ENCODE measurements around the gene SRGAP3. TPM values are rescaled to one million over a fixed set of nuclear protein-coding genes. Genes with fewer than 3 reads are reported as not detected.

Gene SRGAP3
- total and polyA plus RNA-seq, 2 donors (not counting 1 experiment from before 2014, with no cell fraction given): 1.4 to 1.5 TPM

DNA sequence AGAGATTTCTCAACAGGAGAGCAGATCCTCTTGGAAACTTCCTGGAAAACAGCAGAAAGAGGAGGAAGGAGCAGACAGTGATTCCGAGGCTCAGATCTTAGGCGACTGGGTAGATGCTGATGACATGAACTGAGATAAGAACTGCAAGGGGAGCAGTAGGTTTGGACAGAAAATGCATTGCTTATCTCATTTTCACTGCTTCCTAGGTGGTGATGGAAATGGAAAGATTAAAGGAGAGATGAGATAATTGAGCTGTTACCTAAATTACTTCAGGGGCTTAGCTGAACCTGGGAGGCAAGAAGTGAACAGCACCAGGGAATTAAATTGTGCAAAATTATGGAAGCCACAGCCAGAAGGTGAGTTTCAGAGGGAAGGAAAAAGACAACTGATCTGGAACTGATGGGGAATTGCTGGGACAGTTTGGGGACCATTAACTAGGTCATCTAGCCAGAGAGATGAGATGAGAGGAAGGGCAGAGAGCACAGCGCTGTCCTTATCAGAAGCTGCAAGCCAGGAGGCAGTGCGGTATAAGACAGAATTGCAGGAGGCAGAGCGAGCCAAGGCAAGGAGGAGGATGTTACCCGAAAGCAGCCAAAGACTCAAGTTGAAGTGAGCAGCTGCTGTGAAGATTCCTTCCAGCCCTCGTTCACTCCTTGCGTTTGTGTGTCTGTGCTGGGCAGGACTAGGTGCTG lies 140.4 kb downstream of the SRGAP3 start:
- 90% methylated on average over 8 of the region's 8 CpGs for WGBS (ENCODE audit: insufficient coverage)
- Histone ChIP-seq H3K9me3 (ENCODE audit: control extremely low read depth in 1 of 3, control insufficient read depth in 2 of 3, insufficient read depth in 1 of 3, low read length in 2 of 3) (peaks cover 0 to 6% (median 0%) of the 10 kb centered on the region in 3 donors), H3K79me2 (ENCODE audit: control insufficient read depth, insufficient read depth, low read length) (no peaks in the 10 kb centered on the region), H3K9ac (ENCODE audit: low read length) (no peak overlapping the region), H4K20me1 (ENCODE audit: control insufficient read depth, insufficient read depth, low read length, poor library complexity, severe bottlenecking) (no peaks in the 10 kb centered on the region), H3K27ac (ENCODE audit: low read length in 2 of 2) (no peak overlapping the region), H3K4me1 (ENCODE audit: control insufficient read depth in 2 of 2, insufficient read depth in 2 of 2, low read length in 2 of 2) (no peaks in the 10 kb centered on the region), H2AFZ (ENCODE audit: insufficient read depth, low read depth, low read length, poor library complexity, severe bottlenecking) (no peak overlapping the region), H3K4me2 (replicated peaks; ENCODE audit: low read depth, low read length, poor library complexity, severe bottlenecking) (no peak overlapping the region), H3K4me3 (ENCODE audit: control extremely low read depth in 1 of 5, extremely low read depth in 1 of 5, insufficient read depth in 1 of 5, low read depth in 2 of 5, low read length in 4 of 5) (no peak overlapping the region), H3K27me3 (replicated peaks in 1 of 4; ENCODE audit: control extremely low read depth in 1 of 4, control insufficient read depth in 3 of 4, insufficient read depth in 4 of 4, low read length in 3 of 4) (peaks cover 0 to 2% (median 0%) of the 10 kb centered on the region in 4 experiments), H3K36me3 (replicated peaks in 1 of 2; ENCODE audit: control extremely low read depth in 1 of 2, control insufficient read depth in 1 of 2, extremely low read depth in 1 of 2, insufficient read depth in 2 of 2, low read length in 1 of 2) (no peaks in the 10 kb centered on the region)
- H3K27me3 Mint-ChIP-seq: no peaks in the 10 kb centered on the region
- ATAC-seq (ENCODE audit: low read depth): no peak
- no peak overlapping the region for H3K27ac Mint-ChIP-seq
- ChIA-PET CTCF (no interaction called here), POLR2A (no interaction called here)
- H3K9me3 Mint-ChIP-seq (ENCODE audit: insufficient read depth): no peaks in the 10 kb centered on the region
- H3K4me3 Mint-ChIP-seq: no peak overlapping the region
- intact Hi-C loops (cut with micrococcal nuclease): no loop called here
- no peaks in the 10 kb centered on the region for H3K4me1 Mint-ChIP-seq
- TF ChIP-seq, protein P1, sequence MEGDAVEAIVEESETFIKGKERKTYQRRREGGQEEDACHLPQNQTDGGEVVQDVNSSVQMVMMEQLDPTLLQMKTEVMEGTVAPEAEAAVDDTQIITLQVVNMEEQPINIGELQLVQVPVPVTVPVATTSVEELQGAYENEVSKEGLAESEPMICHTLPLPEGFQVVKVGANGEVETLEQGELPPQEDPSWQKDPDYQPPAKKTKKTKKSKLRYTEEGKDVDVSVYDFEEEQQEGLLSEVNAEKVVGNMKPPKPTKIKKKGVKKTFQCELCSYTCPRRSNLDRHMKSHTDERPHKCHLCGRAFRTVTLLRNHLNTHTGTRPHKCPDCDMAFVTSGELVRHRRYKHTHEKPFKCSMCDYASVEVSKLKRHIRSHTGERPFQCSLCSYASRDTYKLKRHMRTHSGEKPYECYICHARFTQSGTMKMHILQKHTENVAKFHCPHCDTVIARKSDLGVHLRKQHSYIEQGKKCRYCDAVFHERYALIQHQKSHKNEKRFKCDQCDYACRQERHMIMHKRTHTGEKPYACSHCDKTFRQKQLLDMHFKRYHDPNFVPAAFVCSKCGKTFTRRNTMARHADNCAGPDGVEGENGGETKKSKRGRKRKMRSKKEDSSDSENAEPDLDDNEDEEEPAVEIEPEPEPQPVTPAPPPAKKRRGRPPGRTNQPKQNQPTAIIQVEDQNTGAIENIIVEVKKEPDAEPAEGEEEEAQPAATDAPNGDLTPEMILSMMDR (IDR thresholded peaks at IDR 0.05): no peak
- no peak for TF ChIP-seq EZH2 (IDR thresholded peaks at IDR 0.05; ENCODE audit: borderline replicate concordance, insufficient read depth, low read depth, low read length, poor library complexity, severe bottlenecking)
- DNase-seq: no peak

DNA sequence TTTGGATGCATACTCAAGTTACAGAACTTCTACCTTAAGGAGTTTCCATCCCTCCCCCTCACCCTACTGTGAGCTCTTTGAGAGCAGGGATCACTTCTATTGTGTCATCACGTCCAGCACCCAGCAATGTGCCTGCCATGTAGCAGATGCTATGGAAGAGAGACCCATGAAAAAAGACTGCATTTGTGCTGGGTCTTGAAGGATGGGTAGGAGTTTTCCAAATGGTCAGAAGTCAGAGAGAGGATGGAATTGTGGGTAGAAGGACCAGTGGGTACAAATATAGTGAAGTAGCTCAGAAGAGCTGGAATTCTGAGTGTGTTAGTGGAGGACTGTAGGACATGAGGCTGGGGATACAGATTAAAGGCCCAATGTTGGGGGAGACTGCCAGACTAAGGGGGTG lies 141.7 kb downstream of the SRGAP3 start:
- Mint-ChIP-seq H3K27ac (no peak overlapping the region), H3K27me3 (no peaks in the 10 kb centered on the region), H3K4me3 (no peak overlapping the region), H3K4me1 (no peaks in the 10 kb centered on the region), H3K9me3 (ENCODE audit: insufficient read depth) (no peaks in the 10 kb centered on the region)
- Histone ChIP-seq H2AFZ (ENCODE audit: insufficient read depth, low read depth, low read length, poor library complexity, severe bottlenecking) (no peak overlapping the region), H4K20me1 (ENCODE audit: control insufficient read depth, insufficient read depth, low read length, poor library complexity, severe bottlenecking) (no peaks in the 10 kb centered on the region), H3K36me3 (replicated peaks in 1 of 2; ENCODE audit: control extremely low read depth in 1 of 2, control insufficient read depth in 1 of 2, extremely low read depth in 1 of 2, insufficient read depth in 2 of 2, low read length in 1 of 2) (no peaks in the 10 kb centered on the region), H3K27ac (ENCODE audit: low read length in 2 of 2) (no peak overlapping the region), H3K79me2 (ENCODE audit: control insufficient read depth, insufficient read depth, low read length) (no peaks in the 10 kb centered on the region), H3K4me3 (ENCODE audit: control extremely low read depth in 1 of 5, extremely low read depth in 1 of 5, insufficient read depth in 1 of 5, low read depth in 2 of 5, low read length in 4 of 5) (no peak overlapping the region), H3K27me3 (replicated peaks in 1 of 4; ENCODE audit: control extremely low read depth in 1 of 4, control insufficient read depth in 3 of 4, insufficient read depth in 4 of 4, low read length in 3 of 4) (peaks cover 0 to 2% (median 0%) of the 10 kb centered on the region in 4 experiments), H3K9me3 (ENCODE audit: control extremely low read depth in 1 of 3, control insufficient read depth in 2 of 3, insufficient read depth in 1 of 3, low read length in 2 of 3) (peaks cover 0 to 3% (median 0%) of the 10 kb centered on the region in 3 donors), H3K4me1 (ENCODE audit: control insufficient read depth in 2 of 2, insufficient read depth in 2 of 2, low read length in 2 of 2) (no peaks in the 10 kb centered on the region), H3K4me2 (replicated peaks; ENCODE audit: low read depth, low read length, poor library complexity, severe bottlenecking) (no peak overlapping the region), H3K9ac (ENCODE audit: low read length) (no peak overlapping the region)
- intact Hi-C loops (cut with micrococcal nuclease): no loop called here
- no peak for ATAC-seq (ENCODE audit: low read depth)
- WGBS (ENCODE audit: insufficient coverage): 86% methylated on average over 1 of the region's 1 CpG
- POLR2A ChIA-PET: no interaction called here
- TF ChIP-seq, protein P1 (IDR thresholded peaks at IDR 0.05): no peak
- TF ChIP-seq EZH2 (IDR thresholded peaks at IDR 0.05; ENCODE audit: borderline replicate concordance, insufficient read depth, low read depth, low read length, poor library complexity, severe bottlenecking): no peak
- no peak for DNase-seq
- CTCF ChIA-PET: no interaction called here

All from B cell (primary cell).